Hematopoietic multipotent progenitor cell treated with erythropoietin and hydrocortisone succinate and interleukin-3 and kit ligand, for 6 days (in vitro differentiated cells): ENCODE results near the gene THAP7.
A peak's percentile ranks its signal among the peaks of the same experiment; 100 is the strongest.
"Not testable (repeated sequence)": the region's sequence is repeated elsewhere in the genome, so short reads cannot be mapped to it uniquely, and the experiment has no call there.

ENCODE experiments used
- DNase-seq: peaks from one replicate; pipeline ENCODE4 v3.0.0-alpha.2; 2015

Gene THAP7, protein sequence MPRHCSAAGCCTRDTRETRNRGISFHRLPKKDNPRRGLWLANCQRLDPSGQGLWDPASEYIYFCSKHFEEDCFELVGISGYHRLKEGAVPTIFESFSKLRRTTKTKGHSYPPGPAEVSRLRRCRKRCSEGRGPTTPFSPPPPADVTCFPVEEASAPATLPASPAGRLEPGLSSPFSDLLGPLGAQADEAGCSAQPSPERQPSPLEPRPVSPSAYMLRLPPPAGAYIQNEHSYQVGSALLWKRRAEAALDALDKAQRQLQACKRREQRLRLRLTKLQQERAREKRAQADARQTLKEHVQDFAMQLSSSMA

DNA sequence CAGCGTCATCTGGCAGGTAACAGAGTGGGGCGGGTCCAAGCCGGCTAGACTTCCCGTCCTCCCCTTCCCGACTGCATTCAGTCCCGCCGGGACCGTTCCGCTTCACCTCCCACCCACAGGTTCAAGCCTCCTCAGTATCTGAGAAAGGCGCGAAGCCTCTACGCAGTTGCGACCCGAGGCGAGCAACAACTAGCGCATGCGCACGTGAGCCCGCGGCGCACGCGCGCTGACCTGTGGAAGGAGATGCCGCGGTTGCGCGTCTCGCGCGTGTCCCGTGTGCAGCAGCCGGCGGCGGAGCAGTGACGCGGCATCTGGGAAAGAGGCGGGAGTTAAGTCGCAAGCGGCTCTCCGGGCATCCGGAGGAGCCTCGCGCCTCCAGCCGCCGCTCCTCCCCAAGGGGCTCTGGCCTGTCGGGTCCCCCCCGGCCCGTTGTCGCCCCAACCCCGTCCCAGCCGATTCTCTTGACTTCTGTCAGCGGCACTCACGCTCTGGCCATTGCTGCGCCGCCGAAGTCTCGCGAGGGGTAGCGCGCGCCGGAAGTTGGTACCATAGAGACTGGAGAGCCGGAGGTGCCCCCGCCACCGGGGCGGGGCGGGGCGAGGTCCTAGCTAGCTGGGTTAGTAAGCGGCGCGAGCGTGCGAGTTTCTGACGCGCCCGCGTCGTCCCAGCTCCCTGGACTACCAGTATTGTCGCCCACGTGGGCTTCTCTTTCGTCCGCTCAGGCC, at the start of gene THAP7:
THAP7 (minus strand) TSS at position 518 of the 725 bp plus-strand sequence; CDS start at position 311, 207 bp downstream.
- peak; percentile 97 for DNase-seq

DNA sequence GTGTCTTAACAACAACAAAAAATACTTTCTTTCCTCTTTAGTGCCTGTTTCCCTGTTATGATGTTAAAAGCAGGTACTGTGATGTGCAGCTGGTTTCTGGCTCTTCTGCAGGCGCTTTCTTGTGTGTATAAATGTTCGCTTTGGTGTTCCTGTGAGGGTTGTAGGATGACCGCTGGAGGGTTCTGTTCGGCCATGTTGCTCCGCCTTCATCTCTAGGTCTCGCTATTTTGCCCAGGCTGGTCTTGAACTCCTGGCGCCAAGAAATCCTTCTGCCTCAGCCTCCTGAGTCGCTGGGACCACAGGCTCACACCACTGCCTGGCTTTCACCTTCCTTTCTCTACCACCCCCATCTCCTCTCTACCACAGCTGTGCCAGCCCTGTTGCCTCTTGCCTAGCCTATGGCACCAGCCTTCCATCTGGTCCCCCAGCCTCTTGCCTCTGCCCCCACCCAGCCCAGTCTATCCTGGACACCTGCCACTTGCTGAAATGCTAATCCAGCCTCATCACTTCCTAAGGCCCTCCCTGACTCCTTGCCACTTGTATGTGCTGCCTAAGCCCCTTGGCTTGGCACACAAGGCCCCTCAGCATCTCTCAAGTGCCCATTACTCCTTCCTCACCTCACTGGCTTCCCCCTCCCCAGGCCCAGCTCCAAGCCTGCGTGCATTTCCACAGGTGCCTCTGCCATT, 49.4 kb upstream of the THAP7 start:
- no peak for DNase-seq

DNA sequence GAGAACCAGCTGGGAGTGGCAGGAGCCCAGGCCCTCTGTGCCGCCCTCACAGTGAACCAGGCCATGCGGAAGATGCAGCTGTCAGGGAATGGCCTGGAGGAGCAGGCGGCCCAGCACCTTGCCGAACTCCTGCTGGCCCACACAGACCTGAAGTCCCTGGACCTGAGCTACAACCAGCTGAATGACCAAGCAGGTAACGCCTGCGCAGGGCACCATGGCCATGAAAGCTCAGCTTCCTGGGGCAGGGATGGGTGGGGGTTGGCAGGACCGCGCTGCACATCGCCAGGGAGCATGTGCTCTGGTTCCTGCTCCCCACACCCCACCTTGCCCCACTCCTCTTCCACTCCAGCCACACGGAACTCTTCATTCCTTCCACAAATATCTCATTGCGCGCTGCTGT, 47.0 kb upstream of the THAP7 start:
- not testable (repeated sequence) for DNase-seq

DNA sequence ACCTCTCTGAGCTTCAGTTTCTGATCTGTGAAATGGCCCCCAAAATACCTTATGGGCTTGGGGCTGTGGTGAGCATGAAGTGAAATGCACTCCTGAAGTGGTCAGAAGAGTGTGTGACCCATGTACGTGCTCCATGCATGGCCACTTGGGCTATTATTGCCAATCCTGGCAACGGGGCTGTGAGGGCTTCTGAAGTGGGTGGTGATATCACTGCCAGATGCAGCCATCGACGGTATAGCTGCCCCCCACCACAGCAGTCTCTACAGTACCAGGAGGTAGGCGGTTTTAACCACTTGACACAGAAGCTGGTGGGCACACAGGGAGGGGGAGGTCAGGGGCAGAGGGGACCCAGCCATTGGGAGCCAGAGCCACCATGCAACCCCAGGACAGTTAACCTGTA, 46.5 kb upstream of the THAP7 start:
- not testable (repeated sequence) for DNase-seq

DNA sequence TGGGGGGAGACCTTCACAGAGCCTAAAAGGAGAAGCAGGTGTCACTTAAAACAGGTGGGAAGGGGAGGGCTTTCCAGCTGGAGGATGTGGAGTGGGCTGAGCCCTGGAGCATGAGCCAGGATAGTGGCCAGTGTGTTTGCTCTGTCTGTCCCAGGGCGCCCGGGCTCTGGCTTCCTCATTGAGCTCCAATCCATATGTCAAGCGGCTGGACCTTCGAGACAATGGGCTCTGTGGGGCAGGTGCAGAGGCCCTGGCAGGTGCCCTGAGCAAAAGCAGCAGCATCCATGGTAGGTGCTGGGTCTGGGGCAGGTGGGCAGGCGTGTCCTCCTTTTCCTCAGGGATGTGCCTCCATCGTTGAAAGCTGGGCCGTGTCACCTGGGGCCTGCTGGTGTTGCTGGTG, 45.8 kb upstream of the THAP7 start:
- no peak for DNase-seq

DNA sequence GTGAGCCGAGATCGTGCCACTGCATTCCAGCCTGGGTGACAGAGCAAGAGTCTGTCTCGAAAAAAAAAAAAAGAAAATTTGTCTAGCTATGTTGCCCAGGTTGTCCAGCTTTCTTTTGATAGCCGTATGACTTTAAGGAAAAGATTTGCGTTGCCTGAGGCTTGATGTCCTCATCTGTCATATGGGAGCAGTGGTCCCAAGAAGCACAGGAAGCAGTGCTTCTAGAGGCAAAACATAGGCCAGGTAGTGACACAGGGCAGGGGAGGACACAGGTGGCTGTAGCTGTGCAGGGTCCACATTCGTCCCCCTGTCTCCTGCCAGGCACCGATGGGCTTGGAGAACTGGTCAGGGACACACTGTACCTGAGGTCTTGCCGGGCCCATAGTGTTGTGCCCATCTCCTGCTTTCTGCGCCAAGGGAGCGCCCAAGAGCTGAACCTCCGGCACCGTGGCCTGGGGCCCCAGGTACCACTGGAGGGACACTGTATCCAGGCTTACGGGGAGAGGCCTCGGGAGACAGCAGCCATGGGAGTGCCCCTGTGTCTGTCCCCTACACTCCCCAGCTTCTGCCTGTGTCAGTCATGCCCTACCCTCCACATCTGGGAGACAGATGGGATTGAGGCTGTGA, 45.2 kb upstream of the THAP7 start:
- no peak for DNase-seq

DNA sequence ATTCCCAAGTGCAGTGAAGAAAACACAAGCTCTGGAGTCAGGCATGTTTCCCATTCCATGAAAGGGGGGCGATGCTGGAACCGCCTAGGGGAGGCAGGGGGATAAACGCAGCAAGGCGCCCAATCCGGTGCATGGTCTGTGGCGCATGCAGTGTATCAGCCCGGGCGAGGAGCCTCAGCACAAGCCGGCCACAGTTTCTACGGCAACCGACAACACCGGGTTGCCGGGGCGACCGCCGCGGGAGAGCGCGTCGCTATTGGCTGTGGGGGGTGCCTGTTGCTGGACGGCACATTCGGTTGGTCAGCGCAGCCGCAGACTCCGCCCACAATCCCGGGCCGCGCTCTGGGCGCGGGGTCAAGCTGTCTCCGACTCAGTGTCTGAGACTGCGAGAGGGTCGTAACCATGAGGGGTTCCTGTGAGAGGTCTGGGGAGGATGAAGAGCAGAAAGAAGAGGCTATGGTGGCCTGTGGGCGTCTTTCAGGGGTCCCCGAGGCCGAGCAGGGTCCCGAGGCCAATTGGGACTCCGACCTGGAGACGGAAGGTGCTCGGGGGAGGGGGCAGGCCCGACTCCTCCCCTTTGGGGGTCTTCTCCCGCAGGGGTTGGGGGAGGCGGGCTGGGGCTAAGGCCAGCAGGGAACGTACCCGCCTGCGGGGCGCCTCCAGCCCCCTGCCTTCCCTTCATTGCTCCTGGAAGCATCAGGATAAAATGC, 43.8 kb upstream of the THAP7 start, which contains the start of gene LRRC74B:
LRRC74B (plus strand) TSS at position 362 of the 710 bp plus-strand sequence; CDS start at position 403, 41 bp downstream.
- DNase-seq, result peak; percentile 92

DNA sequence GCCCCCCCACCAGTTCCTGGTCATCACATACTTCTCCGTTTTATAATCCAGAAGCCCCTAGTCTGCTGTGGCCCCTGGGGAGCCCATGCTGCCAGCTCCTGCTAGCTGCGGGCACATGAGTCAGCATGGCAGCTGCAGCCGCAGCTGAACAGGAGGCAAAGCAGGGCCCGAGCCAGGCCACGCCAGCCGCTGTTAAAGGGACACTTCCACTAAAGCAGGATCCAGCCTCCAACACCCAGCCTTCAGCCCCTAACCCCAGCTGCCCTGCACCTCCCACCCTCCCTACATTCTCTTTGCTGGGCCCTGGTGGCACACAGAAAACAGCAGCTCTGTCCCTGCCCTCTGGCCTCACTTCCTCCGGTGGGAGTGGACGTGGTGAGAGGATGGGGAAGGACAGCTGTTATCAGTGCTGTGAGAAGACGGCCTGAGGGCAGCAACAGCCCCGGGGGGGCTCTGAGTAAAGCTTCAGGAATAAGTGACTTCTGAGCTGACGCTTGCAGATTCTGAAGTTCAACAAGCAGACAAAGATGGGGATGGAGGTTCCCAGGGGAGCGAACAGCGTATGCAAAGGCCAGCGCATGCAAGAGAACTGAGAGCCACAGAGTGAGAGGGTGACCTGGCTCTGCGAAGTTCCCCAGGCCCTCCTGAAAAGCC, 43.1 kb upstream of the THAP7 start:
- DNase-seq, result peak; percentile 35

DNA sequence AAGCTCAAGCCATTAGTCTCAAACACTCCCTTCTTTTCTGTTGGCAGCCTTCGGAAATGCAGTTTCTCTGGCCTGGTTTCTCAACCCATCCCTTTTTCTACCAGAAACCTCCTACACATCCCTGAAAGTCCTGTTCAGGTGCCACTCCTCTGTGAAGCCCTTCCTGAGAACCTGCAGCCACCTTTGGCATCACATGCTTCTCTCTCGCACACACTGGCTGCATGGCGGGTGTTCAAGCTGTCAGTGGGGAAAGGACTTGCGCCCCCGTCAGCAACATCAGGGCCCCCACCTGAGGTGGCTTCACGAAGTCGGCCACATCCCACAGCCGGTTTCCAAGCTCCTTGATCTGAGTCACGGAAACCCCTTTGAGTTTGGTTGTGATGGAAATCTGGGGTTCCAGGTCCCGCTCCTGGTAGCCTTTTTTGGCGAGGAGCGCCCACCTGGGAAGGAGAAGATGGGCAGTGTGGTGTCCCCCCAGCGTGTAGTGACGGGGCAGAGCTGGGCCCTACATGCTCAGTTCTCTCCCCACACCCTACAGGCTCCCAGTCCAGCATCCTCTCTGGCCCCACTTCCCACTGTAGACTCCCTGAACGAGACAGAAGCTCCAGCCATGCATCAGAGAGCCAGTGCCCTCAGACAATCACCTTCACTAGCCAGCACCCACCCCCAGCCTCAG, 42.1 kb upstream of the THAP7 start:
- no peak for DNase-seq

DNA sequence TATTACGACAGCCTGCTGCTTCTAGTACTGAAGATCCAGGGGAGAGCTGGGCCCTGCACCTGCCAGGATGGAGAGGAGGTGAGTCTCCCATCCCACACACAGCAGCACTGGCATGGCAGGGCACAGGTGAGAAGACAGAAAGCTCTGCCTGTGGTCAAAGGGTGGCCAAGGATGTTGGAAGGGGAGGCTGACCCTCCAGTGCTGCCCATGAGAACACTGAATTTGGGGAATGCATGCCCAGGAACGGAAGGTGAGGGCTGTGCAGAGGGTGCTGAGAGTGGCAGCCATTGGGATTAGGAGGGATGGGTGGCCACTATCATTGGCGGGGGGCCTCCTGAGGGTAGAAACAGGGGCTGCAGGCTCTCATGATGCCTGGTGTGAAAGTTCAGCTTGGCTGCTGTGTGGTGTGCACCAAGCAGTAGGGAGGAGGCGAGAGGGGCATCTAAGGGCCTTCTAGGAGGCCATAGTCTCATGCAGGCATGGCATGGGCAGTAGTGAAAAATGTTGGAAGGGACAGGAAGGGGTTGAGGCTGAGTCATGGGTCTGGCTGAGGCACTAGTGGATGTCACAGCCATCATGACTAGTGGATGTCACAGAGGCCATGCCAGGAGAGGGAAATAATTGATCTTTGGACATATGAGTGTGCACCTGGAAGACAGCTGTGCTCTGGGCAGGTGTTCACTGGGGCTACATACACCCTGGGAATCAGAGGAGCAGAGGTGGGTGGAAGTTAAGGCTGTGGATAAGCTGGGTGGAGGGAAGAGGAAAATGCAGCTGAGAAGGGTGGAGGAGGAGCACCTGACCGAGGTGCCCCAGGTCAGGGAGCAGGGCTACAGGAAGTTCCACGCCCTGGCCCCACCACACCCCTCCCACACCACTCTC, 41.3 kb upstream of the THAP7 start:
- no peak for DNase-seq

DNA sequence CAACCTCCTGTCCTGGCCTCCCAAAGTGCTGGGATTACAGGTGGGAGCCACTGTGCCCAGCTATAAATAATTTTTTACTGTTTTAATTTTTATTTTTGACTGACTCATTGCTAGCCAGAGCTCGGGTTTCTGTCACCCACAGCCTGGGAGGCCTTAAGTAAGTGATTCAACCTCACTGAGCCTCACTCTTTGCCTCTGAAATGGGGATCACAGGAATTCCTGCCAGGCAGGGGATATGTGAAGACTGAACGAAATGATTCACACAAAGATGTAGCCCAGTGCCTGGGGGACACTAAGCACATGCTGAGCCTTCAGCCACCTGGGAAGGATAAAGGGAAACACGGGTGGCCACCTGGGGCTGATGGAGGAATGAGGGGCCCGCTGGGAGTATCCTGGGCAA, 40.0 kb upstream of the THAP7 start:
- no peak for DNase-seq

DNA sequence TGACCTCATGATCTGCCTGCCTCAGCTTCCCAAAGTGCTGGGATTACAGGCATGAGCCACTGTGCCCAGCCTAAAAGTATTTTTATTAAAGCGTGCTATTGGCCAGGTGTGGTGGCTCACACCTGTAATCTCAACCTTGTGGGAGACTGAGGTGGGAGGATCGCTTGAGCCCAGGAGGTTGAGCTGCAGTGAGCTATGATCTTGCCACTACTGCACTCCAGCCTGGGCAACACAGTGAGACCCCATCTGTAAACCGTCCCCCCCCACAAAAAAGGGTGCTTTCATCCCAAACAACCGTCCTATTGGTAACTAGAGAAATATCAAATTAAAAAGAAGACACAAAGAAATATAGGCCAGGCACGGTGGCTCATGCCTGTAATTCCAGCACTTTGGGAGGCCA, 37.2 kb upstream of the THAP7 start:
- DNase-seq, result not testable (repeated sequence)

DNA sequence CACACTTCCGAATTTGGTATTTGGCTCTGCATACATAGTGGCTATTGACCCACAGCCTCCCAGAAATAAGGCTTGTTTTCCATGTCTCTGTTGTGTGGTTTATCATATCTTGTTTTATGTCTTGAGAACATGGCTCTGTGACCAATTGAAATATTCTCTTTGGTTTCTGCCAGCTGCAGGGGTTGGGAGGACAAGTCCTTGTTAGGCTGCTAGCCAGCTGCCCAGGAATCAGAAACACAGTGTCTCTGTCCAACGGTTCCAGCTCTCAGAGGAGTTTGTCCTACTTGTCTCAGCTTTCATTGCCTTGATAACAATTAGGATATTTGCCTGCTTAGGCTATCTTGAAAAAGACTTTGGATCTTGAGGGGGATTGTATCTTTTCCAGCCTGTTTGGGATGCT, 36.5 kb upstream of the THAP7 start:
- no peak for DNase-seq

DNA sequence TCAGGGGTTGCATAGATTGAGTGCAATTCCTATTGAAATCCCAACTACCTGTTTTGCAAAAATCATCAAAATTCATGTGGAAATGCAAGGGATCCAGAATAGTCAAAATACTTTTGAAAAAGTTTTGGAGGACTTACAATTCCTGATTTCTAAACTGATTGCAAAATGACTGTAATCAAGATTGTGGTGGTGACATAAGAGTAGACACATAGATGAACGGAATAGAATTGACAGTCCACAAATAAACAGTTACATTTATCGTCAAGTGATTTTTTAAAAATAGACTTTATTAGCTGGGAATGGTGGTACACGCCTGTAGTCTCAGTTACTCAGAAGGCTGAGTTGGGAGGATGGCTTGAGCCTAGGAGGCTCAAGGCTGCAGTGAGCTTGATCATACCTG, 33.1 kb upstream of the THAP7 start:
- DNase-seq, result no peak

DNA sequence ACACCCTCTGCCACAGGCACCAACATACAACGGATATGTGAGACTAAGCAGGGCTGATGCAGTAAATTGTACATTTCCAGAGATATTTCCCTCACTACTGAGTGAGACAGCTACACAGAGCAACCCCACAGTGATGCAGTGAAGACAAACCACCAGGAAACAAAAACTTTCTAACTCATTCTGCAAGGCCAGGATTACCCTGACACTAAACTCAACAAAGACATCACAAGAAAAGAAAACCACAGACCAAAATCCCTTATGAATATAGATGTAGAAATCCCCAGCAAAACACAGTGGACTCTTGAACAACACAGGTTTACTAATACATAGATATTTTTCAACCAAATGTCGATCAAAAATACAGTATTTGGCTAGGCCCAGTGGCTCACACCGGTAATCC, 32.0 kb upstream of the THAP7 start:
- DNase-seq, result no peak

DNA sequence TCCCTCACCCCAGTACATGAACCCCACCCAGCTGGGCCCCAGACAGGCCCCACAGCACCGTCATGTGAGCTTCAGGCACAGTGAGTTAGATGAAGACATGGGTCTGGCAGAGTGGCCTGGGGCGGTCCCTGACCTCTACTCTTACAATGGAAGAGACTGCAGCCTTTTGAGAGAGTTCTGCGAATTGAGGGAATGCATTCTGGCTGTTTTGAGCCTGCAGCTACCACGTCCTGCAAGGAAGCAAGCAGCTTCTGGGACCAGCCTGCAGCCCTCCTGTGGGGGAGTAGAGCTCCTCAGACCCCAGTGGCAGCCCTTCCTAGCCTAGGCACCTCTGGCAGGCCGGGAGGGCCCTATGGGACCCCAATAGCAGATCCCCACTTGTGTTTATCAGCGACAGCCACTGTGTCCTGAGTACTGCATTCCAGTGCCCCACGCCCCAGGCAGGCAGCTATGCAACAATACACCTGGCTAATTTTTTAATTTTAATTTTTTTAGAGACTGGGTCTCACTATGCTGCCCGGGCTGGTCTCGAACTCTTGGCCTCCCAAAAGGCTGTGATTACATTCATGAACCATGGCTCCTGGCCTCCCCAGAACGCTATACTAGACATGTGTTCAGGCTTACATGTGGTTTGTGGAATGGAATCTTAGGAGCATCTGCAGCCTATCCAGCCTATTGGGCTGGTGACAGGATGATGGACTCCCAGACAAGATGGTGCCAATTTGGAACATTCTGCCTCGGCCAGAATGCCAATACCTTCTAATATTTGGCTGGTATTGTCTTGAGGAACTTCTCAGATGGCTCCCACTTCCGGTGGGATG, 31.2 kb upstream of the THAP7 start:
- no peak for DNase-seq

DNA sequence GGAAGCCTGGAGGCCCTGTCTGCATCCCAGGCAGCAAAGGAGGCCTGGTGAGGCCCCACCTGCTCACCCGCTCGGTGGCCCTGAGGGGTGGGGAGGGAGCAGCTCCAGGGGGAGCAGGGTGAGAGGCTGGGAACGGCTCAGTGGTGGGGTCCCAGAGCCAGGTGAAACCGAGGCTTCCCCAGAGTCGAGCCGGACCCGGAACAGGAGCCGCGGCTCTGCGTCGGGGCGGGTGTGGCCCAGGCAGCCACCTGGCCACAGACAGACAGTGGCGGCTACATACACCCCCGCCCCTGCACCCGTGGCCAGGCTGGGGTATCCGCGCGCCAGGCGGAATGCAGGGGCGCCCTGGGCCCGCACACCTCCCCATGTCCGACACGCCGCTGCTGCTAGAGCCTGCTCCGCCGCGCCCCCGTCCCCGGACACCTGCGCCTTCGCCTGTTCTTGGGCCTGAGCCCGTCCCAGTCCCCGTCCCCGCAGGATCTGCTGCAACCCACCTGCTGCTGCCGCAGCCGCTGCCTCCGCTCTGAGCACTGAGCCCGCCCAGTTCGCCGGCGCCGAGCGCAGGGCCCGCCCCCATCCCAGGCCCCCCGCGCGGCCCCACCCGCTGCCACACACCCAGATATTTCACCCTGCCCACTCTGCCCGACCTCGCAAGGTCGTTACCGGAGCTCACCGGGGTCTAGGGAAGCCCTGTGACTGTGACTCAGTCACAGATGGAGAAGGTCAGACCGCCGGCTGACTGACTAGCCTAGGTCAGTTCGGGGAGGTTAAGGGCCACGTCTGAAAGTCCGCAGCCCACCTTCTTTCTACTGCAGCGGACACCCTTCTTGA, 30.3 kb upstream of the THAP7 start, which contains the start of gene SLC7A4:
SLC7A4 (minus strand) TSS at position 525 of the 831 bp plus-strand sequence. CDS start 749 bp downstream, outside the sequence.
- DNase-seq, result peak; percentile 32

DNA sequence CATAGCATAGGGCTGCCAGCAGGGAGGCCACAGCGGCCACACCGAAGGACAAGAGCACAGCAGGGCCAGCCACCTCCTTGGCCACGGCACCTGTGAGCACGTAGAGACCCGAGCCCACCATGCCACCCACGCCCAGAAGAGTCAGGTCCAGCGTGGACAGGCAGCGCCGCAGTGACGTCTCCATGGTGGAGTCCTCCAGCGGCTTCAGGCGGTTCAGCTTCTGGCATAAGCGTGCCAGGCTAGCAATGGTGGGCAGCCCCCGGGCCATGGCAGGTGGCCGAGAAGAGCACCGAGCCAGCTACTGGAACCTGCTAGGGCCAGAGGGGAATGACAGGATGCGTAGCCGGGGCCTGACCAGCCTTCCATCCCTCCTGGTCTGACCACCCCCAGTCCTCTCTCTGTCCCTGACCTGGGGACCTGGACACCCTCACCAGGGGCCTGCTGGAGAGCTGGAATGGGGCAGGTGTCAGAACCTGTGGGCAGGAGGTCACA, 29.7 kb upstream of the THAP7 start:
- no peak for DNase-seq
